Dermis microvascular lymphatic vessel endothelial cell (primary cell): ENCODE measurements around the gene LGI4. TPM values are rescaled to one million over a fixed set of nuclear protein-coding genes. Genes with fewer than 3 reads are reported as not detected.
A peak's percentile ranks its signal among the peaks of the same experiment; 100 is the strongest.

ENCODE experiments used
- DNase-seq, 2 donors: peaks; one replicate each; pipeline versions ENCODE4 v3.0.0 to v3.0.0-alpha.2; 2010; ENCODE audit warnings: low read depth in 2 of 2
- total RNA-seq: library from RNA; depleted of rRNA; stranded (reverse); fragments of >200 nt; gene quantifications from 2 replicates; pipeline ENCODE4 v1.2.1, GENCODE V29; 2014

LGI4 gene
- total RNA-seq, result not detected in 2 replicates

DNA sequence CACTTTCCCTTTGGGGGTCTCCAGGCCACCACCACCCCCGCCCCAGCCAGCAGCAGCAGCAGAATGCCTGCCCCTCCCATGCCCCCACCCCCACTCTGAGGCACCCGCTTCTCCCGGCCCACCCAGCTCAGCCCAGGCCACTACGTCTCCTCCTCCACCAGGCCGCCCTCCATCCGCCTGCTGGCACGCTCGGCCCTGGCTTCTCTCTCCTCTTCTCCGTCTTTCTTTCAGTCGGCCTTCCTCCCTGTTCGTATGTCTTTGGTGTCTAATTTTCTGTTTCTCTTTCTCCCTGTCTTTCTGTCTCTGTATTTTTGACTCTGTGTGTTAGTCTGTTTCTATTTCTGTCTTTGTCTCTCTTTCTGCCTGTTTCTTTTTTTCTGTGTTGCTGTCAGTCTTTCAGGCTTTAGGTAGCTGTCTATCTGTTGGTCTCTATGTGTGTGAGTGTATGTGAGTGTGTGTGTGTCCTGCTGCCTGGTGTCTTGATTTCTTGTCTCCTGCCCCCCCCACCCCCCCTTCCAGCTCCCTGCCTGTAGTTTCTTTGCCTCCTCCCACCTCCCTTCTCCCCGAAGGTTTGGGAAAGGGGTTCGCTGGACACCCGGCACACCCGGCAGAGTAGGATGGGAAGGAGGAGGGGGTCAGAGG lies at the start of gene LGI4:
TSS of gene LGI4 (minus strand) at position 459 of the 642 bp plus-strand sequence. CDS start at position 80, 379 bp downstream.
- no peak for DNase-seq

DNA sequence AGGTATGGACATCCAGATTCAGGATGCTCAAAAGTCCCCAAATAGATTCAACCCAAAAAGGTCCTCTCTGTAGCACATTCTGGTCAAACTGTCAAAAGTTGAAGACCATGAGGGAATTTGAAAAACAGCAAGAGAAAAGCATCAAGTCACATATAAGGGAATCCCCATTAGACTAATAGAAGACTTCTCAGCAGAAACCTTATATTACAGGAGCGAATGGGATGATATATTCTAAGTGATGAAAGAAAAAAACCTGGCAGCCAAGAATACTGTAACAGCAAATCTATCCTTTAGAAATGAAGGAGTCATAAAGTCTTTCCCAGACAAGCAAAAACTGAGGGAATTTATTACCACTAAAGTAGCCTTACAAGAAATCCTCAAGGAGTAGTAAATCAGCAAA lies 49.4 kb upstream of the LGI4 start:
- DNase-seq, result no peak

DNA sequence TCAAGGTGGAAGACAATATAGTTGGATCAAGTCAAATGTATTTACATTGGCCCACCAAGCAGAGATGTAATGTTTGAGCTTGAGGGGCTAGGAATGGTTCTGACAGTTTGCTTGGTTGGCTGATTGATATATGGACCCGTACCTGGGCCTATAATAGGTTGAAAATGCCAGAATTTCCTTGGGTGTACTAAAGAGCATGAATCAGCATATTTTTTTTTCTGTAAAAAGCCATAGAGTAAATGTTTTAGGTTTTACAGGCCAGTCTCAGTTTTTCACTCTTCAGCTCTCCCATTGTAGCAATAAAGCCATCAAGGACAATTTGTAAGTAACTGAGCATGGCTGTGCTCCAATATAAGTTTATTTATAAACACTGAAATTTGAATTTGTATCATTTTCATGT lies 46.5 kb upstream of the LGI4 start:
- no peak for DNase-seq

DNA sequence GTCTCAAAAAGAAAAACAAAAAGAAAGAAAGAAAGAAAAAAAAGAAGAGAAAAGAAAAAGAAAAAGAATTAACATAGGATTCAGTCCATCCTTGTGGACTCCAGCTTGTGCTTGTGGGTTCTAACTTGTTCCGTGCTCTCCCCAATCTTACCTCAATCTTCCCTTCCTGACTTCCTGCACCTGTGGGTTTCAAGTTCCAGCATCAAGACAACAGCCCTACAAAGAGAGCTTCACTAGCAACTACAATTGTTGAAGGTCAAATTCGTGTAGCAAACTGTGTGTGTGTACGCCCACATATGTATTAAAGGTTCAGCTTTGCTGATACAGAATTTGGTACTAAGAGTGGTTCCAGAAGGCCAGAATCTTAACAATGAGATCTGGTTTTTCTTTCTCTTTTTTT lies 45.0 kb upstream of the LGI4 start:
- no peak for DNase-seq

DNA sequence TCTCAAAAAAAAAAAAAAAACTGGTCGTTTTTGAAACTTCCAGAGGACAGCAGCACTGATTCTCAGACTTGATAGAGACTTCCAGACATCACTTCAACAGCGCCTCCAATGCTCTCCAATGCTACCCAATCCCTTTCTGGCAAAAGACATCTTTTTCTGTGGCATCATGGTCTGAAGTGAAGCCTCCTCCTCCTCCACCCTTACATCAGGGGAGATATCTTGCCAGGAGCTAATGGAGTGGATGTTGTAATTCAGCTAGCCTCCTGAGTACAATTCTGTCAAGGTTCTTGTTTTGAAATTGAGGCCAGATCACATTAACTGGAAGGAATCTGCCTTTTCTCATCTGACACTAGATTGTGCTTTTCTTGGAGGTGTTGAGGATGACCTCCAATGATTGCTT lies 43.8 kb upstream of the LGI4 start:
- no peak for DNase-seq

DNA sequence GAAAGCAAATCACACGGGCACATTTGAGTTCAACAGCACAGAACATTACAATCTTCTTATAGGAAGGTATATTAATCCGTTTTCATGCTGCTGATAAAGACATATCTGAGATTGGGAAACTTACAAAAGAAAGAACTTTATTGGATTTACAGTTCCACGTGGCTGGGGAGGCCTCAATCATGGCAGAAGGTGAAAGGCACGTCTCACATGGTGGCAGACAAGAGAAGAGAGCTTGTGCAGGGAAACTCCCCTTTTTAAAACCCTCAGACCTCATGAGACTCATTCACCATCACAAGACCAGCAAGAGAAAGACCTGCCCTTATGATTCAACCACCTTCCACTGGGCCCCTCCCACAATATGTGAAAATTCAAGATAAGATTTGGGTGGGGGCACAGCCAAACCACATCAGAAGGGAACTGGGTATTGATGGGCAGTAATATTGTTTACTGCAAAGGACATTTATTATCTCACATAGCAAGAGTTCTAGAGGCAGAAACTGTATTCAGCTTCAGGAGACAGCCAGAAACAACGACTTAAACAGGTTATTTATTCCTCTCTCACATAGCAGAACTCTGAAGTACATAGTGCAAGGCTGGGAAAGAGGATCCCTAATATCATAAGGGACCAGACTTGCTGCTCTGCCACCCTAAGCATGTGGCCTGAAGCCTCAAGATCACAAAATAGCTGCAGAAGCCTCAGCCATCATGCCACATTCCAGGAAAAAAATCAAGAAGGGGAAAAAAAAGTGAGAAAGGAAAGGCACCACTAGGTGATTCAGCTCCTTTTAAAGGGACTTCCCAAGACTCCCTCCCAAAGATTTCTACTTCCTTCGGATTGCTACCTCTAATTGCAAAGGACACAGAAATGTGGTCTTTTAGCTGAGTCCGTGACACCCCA lies 42.8 kb upstream of the LGI4 start:
- no peak for DNase-seq

DNA sequence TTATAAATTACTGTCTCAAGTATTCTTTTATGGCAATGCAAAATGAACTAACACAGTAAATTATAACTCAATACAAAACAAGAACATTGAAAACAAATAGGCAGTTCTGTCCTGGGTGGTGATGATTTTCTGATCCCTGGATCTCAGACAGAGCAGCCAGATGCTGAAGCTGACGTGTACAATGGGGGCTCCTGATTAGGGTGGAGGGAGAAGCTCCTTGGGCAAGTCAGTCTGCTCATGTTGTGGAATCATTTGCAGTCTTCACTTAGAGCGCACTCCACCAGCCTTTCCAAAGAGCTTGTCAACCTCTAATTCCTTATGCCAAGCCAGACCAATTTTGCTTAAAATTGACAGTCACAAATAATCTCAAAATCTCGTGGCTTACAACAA lies 41.3 kb upstream of the LGI4 start:
- DNase-seq, result no peak

DNA sequence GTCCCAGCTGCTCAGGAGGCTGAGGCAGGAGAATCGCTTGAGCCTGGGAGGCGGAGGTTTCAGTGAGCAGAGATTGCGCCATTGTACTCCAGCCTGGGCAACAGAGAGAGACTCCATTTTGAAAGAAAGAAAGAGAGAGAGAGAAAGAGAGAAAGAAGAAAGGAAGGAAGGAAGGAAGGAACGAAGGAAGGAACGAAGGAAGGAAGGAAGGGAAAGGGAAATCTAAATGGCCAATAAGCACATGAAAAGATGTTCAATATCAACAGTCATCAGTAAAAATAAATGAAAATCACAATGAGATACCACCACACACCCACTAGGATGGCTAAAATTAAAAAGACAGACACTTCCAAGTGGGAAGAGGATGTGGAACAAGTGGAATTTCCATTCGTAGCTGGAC lies 39.4 kb upstream of the LGI4 start:
- no peak for DNase-seq

DNA sequence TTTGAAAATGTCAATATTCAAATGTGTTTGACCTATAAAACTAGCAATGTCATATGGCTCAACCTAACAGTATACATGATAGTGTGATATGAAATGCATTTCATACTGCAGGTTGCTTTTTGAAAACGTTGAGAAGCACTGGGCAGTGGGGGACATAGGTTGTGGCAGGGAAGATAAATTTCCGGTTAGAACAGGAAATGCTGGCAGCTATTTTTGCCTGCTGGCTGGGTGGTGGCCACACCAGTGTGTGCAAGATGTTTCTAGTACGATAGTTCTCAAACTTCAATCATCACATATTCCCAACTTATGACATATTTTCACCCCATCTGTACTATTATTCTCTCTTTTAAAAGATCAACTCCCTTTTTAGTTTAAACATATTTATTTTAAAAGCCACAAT lies 36.9 kb upstream of the LGI4 start:
- DNase-seq, result peak in 1 of 2 donors; percentile 9

DNA sequence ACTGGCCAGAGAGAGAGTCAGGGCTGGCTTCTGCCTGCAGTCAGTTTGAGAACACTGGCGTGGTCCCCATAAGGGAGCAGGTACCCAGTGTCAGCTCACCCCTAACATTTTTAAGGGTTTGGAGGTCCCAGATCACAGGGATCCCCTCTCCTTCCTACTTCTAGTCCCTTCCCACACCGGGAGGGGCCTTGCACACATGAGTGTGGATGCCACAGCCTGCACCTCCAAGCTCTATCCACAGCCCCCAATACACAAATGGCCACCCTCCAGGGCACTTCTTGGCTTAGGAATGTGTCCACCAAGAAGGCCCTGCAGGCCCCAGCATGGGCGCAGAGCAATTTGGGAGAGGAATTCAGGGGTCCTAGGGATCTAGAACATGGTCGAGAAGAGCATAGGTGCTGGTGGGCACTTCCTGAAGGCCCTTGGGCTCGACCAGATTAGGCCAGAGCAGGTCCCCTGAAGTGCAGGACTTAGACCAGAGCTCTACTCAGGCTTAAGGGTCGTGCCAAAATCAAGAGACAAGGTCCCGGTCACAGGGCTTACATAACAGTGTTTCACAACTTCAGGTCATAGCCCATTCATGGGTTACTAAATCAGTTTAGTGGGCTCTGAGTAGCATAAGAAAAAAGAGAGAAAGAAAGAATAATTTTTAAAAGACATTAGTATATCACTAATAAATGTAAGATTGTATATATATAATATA lies 35.7 kb upstream of the LGI4 start:
- DNase-seq, result no peak

DNA sequence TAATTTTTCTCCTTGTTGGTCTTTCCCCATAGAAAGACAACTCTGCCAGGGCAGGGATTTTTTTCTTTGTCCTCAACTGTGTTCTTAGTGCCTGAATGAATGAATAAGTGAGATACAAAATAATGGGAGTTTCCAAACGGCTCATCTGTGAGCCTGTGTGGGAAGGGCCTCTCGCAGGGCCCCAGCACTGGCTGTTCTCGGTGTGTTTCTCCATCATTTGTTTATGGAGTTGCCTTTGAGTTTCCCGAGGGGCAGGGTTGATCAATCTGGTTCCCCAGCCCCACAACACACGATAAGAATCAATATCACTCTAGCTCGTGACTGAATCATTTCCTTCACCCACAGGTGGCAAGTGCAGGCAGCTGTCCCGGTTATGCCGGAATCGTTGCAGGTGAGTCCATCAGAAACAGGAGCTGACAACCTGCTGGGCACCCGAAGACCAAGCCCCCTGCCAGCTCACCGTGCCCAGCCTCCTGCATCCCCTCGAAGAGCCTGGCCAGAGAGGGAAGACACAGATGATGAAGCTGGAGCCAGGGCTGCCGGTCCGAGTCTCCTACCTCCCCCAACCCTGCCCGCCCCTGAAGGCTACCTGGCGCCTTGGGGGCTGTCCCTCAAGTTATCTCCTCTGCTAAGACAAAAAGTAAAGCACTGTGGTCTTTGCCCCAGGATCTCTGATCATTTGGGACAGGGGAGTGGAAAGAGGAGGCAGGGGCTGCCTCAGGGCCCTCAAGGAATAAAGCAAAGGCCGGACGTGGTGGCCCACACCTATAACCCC lies 34.5 kb upstream of the LGI4 start:
- DNase-seq, result no peak

DNA sequence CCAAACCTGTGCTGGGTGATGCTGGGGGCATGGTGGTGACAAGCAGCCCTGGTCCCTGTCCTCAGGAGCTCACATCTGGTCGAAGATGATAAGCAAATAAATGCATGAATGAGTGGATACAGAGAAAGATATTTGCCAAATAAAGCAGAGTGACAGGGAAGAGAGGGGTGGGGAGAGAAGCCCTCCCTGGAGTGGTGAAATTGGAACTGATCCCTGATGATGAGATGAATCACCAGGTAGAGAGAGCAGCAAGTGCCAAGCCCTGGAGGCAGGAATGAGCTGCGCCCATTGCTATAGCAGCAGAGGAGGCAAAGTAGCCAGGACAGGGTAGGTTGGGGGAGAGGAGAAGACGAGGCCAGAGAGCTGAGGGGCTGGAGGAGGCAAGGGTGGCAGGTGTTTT lies 33.3 kb upstream of the LGI4 start:
- no peak for DNase-seq

DNA sequence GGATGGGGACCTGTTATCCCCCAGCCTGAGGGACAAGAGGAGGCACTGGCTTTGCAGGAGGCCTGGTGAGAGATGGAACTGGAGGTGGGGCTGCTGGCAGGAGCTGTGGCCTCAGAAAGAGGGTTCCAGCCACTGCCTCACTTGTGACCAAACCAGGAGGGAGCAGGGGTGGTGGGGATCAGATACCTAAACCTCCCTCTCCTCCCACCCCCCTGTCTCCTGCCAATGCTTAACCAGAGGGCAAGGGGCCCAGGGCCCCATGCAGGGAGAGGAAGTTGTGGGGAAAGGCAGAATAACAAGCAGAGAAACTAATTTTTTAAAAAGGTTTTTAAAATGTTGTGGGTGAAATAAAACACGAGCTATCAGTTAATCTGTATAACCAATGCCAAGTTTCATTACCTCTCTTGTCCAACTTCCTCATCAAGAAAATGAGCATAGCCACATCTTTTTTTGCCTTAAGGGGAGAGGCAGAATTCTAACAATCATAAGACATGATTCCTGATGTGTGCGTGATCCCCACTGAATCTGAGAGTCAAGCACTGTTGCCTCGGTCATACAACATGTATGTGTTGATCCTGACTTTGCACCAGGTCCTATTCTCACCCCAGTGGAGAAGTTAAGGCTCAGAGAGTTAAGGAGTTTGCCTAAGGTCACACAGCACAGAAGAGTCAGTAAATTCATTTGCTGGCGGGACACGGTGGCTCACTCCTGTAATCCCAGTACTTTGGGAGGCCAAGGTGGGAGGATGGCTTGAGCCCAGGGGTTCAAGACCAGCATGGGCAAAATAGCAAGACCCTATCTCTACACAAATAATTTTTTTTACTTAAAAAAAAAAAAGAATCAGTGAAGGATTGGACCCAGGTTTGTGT lies 32.6 kb upstream of the LGI4 start:
- DNase-seq, result no peak

DNA sequence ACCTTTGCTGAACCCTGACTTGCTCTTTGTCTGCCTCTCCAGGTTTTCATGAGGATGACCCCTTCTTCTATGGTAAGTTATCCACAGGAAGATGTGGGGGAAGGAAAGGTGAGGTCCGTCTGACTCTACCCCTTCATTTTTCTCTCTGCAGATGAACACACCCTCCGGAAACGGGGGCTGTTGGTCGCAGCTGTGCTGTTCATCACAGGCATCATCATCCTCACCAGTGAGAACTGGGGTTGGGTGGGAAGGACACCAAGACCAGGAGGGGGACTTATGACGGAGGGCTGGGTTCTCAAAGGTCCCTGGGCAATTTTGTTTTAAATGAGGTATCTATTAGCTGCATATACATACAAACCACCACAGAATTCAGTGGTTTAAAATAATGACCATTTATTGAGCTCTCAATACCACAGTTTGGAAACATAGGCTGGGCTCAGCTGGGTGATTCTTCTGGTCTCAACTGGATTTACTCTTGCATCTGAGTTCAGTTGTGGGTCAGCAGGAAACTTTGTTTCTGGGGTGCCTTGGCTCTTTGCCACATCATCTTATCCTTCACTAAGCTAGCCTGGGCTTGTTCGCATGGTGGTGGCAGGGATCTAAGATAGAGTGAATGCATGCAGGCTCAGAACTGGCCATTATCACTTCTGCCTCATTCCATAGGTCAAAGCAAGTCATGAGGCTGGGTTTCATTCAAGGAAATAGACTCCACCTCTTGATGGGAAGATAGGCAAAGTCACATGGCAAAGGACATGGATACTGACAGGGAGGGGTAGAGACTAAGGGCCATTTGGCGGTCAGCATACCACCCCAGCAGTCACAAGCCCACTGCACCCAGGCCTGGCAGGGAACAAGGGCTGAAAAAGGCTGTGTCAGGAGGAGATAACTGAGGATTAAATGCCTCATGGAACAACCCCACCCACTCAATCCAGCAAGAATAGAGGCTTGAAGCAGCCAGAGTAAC lies 31.5 kb upstream of the LGI4 start:
- no peak for DNase-seq

DNA sequence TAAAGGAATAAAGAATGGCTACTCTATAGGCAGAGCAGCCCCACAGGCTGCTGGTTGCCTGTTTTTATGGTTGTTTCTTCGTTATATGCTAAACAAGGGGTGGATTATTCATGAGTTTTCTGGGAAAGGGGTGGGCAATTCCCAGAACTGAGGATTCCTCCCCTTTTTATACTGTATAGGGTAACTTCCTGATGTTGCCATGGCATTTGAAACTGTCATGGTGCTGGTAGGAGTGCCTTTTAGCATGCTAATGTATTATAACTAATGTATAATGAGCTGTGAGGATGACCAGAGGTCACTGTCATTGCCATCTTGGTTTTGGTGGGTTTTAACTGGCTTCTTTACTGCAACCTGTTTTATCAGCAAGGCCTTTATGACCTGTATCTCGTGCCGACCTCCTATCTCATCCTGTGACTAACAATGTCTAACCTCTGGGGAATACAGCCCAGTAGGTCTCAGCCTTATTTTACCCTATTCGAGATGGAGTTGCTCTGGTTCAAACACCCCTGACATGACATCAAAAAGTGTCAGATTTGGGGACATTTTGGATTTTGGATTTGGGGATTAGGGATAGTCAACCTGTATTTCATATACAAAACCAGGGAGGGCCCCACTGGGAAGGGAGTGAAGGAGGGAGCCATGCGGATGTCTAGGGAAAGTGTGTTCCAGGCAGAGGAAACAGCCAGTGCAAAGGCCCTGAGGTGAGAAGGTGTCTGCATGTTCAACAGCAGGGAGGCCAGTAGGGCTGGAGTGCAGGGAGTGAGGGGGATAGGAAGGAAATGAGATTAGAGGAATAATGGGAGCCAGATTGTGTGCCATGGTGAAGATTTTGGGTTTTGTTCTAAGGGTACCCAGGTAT lies 30.6 kb upstream of the LGI4 start:
- no peak for DNase-seq

DNA sequence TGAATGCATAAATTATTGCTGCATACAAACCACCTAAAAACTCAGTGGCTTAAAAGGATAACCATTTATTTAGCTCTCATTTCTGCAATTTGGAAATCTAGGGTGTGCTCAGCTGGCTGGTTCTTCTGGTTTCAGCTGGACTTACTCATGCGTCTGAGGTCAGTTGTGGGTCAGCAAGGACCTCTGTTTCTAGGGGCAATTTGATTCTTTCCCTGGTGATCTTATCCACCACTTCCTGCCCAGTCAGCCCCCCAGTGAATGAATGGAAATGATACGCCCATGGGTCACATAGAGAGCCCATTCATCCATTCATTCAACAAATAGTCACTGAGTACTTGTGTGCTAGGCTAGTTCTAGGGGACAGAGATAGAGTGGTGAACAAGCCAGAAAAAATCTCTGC lies 29.6 kb upstream of the LGI4 start:
- no peak for DNase-seq

DNA sequence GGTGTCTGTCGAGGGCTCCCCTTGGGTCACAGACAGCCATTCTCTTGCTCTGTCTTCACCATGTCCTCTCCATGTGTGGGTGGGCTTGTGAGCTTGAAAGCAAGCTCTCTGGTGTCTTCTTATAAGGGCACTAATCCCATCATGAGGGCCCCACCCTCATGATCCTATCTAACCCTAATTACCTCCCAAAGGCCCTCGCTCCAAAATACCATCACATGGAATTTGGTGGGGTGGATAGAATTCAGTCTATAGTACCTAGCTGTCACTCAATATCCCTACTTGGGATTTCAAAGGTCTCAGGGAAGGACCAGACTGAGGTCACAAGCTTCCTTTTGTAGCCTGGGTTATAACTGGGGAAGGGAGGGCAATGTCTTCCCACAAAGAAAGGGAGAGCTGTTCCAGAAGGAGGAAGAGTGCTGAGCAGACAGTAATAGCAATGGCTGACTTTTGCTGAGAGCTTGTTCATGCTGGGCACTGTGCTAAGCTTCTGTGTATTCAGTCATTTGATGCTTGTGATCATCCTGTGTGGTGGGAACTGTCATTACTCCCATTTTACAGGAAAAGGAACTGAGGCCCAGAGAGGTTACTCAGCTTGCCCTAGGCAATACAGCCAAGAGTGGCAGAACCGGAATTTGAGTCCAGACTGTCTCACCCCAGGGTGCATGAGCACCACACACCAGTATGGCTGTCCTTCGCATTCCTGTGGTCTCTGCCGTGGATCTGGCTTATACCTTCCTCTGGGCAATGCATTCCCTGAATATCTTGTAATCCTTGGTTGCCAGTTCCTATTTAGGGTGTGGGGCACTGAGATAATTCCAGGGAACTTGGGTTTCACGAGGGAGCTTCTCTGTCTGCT lies 27.8 kb upstream of the LGI4 start:
- no peak for DNase-seq

DNA sequence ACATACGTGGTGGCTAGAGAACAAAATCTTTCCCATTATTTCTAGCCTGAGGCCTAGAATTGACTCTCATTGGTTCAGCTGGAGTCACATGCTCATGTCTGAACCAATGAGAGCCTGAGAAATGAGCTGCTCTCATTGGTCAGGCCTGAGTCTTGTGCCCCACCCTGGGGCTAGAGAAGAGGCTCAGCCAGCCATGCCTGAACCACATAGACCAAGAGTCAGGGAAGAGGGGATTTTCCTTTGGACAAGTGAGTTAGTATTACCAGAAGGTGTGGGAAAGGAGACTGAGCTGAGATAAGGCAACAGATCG lies 26.5 kb upstream of the LGI4 start:
- DNase-seq, result no peak
